ES-I3 (cell line): ENCODE results near the gene HDDC2.

Experiments
- H3K36me3 ChIP-seq: 2 replicates; pipeline ENCODE4 v1.6.1; 2013; ENCODE audit warnings: mild to moderate bottlenecking, low read length, control low read depth, moderate library complexity; ENCODE audit not compliant: insufficient read depth
- H3K4me1 ChIP-seq: 2 replicates; pipeline ENCODE4 v1.6.1; 2013; ENCODE audit warnings: mild to moderate bottlenecking, control low read depth, low read length; ENCODE audit not compliant: insufficient read depth
- H3K9ac ChIP-seq: 2 replicates; pipeline ENCODE4 v1.6.1; 2013; ENCODE audit warnings: low read depth, mild to moderate bottlenecking, low read length, moderate library complexity
- H3K9me3 ChIP-seq: 2 replicates; pipeline ENCODE4 v1.6.1; 2013; ENCODE audit warnings: mild to moderate bottlenecking, low read length, moderate library complexity; ENCODE audit not compliant: control insufficient read depth, insufficient read depth

The HDDC2 gene

GRCh38 chr6:125270380-125270779 lies 31.4 kb downstream of the HDDC2 start:
- Histone ChIP-seq H3K9ac (no peak overlapping the region), H3K36me3 (no peaks in the 10 kb centered on the region), H3K4me1 (no peaks in the 10 kb centered on the region), H3K9me3 (no peaks in the 10 kb centered on the region)

- no peaks in the 10 kb centered on the region for H3K4me1 ChIP-seq
- no peak overlapping the region for H3K9ac ChIP-seq
- no peaks in the 10 kb centered on the region for H3K36me3 ChIP-seq
- no peaks in the 10 kb centered on the region for H3K9me3 ChIP-seq
Measured at GRCh38 chr6:125269328-125269985, 32.3 kb downstream of the HDDC2 start.

- no peak overlapping the region for H3K9ac ChIP-seq
- no peaks in the 10 kb centered on the region for H3K36me3 ChIP-seq
- H3K9me3 ChIP-seq: no peaks in the 10 kb centered on the region
- H3K4me1 ChIP-seq: no peaks in the 10 kb centered on the region
Measured at GRCh38 chr6:125268765-125269164, 33.0 kb downstream of the HDDC2 start.

- Histone ChIP-seq H3K4me1 (no peaks in the 10 kb centered on the region), H3K9me3 (no peaks in the 10 kb centered on the region), H3K36me3 (no peaks in the 10 kb centered on the region), H3K9ac (no peak overlapping the region)
Measured at GRCh38 chr6:125267806-125268523, 33.8 kb downstream of the HDDC2 start.

GRCh38 chr6:125264476-125264875 lies 37.3 kb downstream of the HDDC2 start:
- Histone ChIP-seq H3K36me3 (no peaks in the 10 kb centered on the region), H3K9ac (no peak overlapping the region), H3K4me1 (no peaks in the 10 kb centered on the region), H3K9me3 (no peaks in the 10 kb centered on the region)

DNA sequence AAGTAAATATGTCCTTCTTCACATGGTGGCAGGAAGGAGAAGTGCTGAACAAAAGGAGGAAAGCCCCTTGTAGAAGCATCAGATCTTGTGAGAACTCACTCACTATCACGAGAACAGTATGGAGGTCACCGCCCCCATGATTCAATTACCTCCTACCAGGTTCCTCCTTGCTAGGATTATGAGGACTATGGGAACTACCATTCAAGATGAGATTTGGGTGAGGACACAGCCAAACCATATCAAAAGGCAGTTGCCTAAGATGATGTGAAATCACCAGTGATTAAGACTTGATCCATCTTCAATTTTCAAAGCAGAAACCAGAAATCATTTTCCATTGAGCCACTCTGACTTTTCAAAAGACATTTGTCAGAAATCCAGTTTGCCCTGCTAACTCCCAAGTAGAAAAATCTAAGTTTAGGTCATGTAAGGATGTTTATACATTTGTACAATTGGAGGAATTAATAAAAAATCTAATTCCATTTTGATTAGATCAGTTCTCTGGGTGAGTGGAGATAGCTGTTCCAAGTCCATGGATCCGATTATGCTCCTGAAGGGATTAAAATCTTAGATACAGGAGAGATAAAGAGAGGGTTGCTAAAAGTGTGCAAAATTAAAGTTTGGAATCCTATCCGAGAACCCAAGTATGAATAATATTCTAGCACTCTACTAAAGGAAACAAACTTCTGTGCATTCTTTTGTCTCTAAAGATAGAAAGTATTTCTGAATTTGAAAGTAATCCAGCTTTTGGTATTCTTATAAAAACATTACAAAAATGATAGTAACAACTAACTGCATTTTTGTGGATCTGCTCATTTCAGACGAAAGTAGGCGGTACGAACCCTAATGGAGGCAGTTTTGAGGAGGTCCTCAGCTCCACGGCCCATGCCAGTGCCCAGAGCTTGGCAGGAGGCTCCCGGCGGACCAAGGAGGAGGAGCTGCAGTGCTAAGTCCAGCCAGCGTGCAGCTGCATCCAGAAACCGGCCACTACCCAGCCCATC lies 39.5 kb downstream of the HDDC2 start:
- no peaks in the 10 kb centered on the region for H3K36me3 ChIP-seq
- H3K9ac ChIP-seq: no peak overlapping the region
- no peaks in the 10 kb centered on the region for H3K4me1 ChIP-seq
- H3K9me3 ChIP-seq: no peaks in the 10 kb centered on the region

DNA sequence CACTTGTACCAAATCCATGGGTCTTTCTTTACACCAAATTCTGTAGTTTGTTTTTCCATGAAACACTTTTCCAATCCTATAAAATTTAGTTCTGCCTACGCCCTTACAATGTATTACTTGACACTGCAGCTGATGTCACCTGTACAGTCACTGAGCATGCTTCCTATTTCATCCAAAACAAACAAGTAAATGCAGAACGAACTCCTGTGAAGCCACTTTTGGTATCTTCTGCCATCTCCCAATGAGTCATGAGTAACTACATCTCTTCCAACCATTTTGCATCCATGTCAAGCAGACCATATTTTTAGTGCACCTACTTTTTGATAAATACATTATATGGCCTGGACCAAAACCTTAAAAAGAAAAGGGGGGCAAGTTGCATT lies 42.4 kb downstream of the HDDC2 start:
- Histone ChIP-seq H3K36me3 (no peaks in the 10 kb centered on the region), H3K4me1 (no peaks in the 10 kb centered on the region), H3K9ac (no peak overlapping the region), H3K9me3 (no peaks in the 10 kb centered on the region)

DNA sequence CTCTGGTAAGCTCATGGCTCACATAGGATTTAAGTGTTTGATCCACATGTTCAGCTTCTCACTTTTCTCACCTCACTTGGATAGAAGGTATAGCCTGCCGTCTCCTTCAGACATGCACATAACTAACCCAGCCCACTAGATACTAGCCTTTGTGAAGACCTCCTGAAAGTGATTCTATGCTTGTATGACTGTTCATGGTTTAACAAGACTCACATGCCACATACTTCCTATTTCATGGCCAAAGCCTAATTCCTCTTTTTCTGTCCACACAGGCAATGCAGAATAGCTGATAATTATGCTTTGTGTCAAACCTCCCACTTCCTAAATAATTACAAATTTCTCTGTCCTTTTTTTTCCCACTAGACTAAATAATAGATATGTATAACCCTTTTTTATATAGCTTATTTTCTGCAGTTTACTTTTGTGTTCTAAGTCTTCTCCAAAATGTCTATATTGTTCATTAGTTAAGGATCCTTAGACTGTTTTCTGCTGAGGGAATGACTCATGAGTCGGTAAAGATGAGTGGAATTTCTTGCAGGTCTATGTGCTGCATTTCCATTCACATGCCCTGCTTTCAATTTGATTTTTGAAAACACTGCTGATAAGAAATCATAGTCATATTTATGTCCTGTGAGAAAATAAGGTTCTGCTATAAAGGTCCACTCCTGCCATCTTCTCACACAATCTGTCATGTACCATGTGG lies 43.0 kb downstream of the HDDC2 start:
- no peaks in the 10 kb centered on the region for H3K36me3 ChIP-seq
- no peaks in the 10 kb centered on the region for H3K4me1 ChIP-seq
- no peaks in the 10 kb centered on the region for H3K9me3 ChIP-seq
- H3K9ac ChIP-seq: no peak overlapping the region

- Histone ChIP-seq H3K9me3 (no peaks in the 10 kb centered on the region), H3K9ac (no peak overlapping the region)
Measured at GRCh38 chr6:125257351-125257750, 44.4 kb downstream of the HDDC2 start.

GRCh38 chr6:125255201-125255600 lies 46.6 kb downstream of the HDDC2 start:
- Histone ChIP-seq H3K9ac (no peak overlapping the region), H3K36me3 (no peaks in the 10 kb centered on the region), H3K9me3 (no peaks in the 10 kb centered on the region), H3K4me1 (peaks cover 18% of the 10 kb centered on the region; the same call in 1 of the 2 replicates)

More at GRCh38 chr6:125257351-125257750, 44.4 kb downstream of the HDDC2 start:
- no peaks in the 10 kb centered on the region for H3K36me3 ChIP-seq
- H3K4me1 ChIP-seq: peaks cover 10% of the 10 kb centered on the region; the same call in 1 of the 2 replicates

DNA sequence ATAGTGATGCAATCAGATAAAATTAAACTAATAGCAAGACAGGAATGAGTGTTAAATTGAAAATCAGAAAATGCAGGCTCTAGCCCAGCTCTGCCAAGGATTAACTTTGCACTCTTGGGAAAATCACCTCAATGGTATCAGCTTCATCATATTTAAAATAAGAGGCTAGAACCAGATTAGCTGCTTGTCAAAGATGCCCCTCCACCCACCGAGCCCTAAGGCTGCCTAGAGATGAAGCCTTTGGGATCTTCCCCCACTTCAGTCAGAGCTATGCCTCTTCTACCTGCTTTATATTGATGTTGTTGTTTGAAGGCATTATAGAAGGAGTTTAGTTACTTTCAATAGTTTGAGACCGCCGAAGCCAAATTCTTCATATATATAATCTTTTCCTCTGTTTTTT lies 47.4 kb downstream of the HDDC2 start:
- peaks cover 18% of the 10 kb centered on the region; the same call in 1 of the 2 replicates for H3K4me1 ChIP-seq
- no peak overlapping the region for H3K9ac ChIP-seq
- no peaks in the 10 kb centered on the region for H3K36me3 ChIP-seq
- no peaks in the 10 kb centered on the region for H3K9me3 ChIP-seq

DNA sequence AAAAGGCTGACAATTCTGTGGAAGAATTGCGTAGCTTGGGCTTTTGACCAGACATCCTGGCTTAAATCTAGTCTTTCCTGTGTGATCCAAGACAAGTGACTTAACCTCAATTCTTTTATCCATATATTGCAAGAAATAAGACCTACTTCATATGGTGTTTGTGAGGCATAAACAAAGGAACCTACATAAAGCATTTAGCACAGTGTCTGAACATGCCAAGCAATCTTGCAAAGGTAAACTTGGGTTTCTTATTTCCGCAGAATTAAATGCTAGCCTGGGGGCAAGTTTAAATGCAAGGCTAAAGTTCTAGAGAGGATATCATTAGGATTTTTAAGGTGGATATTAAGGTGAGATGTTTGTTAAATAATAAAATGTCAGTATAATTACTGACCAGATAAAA lies 47.9 kb downstream of the HDDC2 start:
- Histone ChIP-seq H3K9me3 (no peaks in the 10 kb centered on the region), H3K36me3 (no peaks in the 10 kb centered on the region), H3K4me1 (peaks cover 18% of the 10 kb centered on the region; the same call in 1 of the 2 replicates), H3K9ac (no peak overlapping the region)

- H3K4me1 ChIP-seq: peaks cover 18% of the 10 kb centered on the region; the same call in 1 of the 2 replicates
- H3K36me3 ChIP-seq: no peaks in the 10 kb centered on the region
- H3K9me3 ChIP-seq: no peaks in the 10 kb centered on the region
- H3K9ac ChIP-seq: no peak overlapping the region
Measured at GRCh38 chr6:125252891-125253290, 48.9 kb downstream of the HDDC2 start.
